H4 (cell line): ENCODE results near the gene EIF5B. TPM values are rescaled to one million over a fixed set of nuclear protein-coding genes. Genes with fewer than 3 reads are reported as not detected.
A peak's percentile ranks its signal among the peaks of the same experiment; 100 is the strongest.
"Not testable (repeated sequence)": the region's sequence is repeated elsewhere in the genome, so short reads cannot be mapped to it uniquely, and the experiment has no call there.

Experiments used
- DNase-seq: peaks from one replicate; pipeline ENCODE4 v3.0.0-alpha.2; 2015; ENCODE audit warnings: low spot score
- total RNA-seq: library from RNA; depleted of rRNA; stranded (reverse); fragments of >200 nt; shearing (Covaris generic); gene quantifications from 2 replicates; pipeline ENCODE4 v1.2.3, GENCODE V29; 2014; rRNA removed

EIF5B gene
- total RNA-seq: 11.7 and 12.7 TPM in 2 replicates

GRCh38 chr2:99337113-99338028 lies at the start of gene EIF5B:
TSS of gene EIF5B (plus strand) at chr2:99337389. CDS start at chr2:99337555, 166 bp downstream.
- DNase-seq: peak; percentile 96

GRCh38 chr2:99297994-99298393 lies 39.2 kb upstream of the EIF5B start:
- DNase-seq: no peak

- no peak for DNase-seq
These were observed 37.6 kb upstream of the EIF5B start for GRCh38 chr2:99299580-99299979.

- not testable (repeated sequence) for DNase-seq
These were observed 36.1 kb upstream of the EIF5B start, which contains the start of gene LYG1 for GRCh38 chr2:99301097-99301496. TSS of gene LYG1 (minus strand) at chr2:99301197. CDS start at chr2:99295670, 5,527 bp downstream.

- DNase-seq: no peak
These were observed 19.9 kb upstream of the EIF5B start for GRCh38 chr2:99317161-99317872.

GRCh38 chr2:99317873-99318200 lies 19.4 kb upstream of the EIF5B start:
- not testable (repeated sequence) for DNase-seq

GRCh38 chr2:99325384-99325783 lies 11.8 kb upstream of the EIF5B start:
- no peak for DNase-seq

- peak; percentile 99 for DNase-seq
These were observed 1.0 kb upstream of the EIF5B start, which contains the start of gene TXNDC9 for GRCh38 chr2:99335911-99336803. TSS of gene TXNDC9 (minus strand) at chr2:99336333. CDS start at chr2:99333210, 3,123 bp downstream.

- no peak for DNase-seq
These were observed 431 bp upstream of the EIF5B start for GRCh38 chr2:99336804-99337112.

- no peak for DNase-seq
These were observed 918 bp downstream of the EIF5B start for GRCh38 chr2:99338029-99338585.

GRCh38 chr2:99340669-99341236 lies 3.6 kb downstream of the EIF5B start:
- DNase-seq: no peak

GRCh38 chr2:99342536-99342935 lies 5.3 kb downstream of the EIF5B start:
- no peak for DNase-seq

- DNase-seq: not testable (repeated sequence)
These were observed 8.3 kb downstream of the EIF5B start for GRCh38 chr2:99345446-99345845.

- DNase-seq: no peak
These were observed 9.0 kb downstream of the EIF5B start for GRCh38 chr2:99346218-99346617.

GRCh38 chr2:99348173-99348572 lies 11.0 kb downstream of the EIF5B start:
- DNase-seq: no peak

- DNase-seq: no peak
These were observed 13.0 kb downstream of the EIF5B start for GRCh38 chr2:99350194-99350593.

- no peak for DNase-seq
These were observed 16.9 kb downstream of the EIF5B start for GRCh38 chr2:99354070-99354469.

- DNase-seq: not testable (repeated sequence)
These were observed 17.6 kb downstream of the EIF5B start for GRCh38 chr2:99354825-99355224.

- no peak for DNase-seq
These were observed 19.7 kb downstream of the EIF5B start for GRCh38 chr2:99356853-99357252.

- DNase-seq: no peak
These were observed 28.5 kb downstream of the EIF5B start for GRCh38 chr2:99365661-99366060.

- not testable (repeated sequence) for DNase-seq
These were observed 31.7 kb downstream of the EIF5B start for GRCh38 chr2:99368854-99369253.
